NCI-H1105 (cell line): ENCODE measurements around the gene WWOX.
A peak's percentile ranks its signal among the peaks of the same experiment; 100 is the strongest.
"Not testable (repeated sequence)": the region's sequence is repeated elsewhere in the genome, so short reads cannot be mapped to it uniquely, and the experiment has no call there.

Experiments
- DNase-seq: peaks from one replicate; lab custom pipeline; 2025; lab: John Stamatoyannopoulos, UW

WWOX gene

DNA sequence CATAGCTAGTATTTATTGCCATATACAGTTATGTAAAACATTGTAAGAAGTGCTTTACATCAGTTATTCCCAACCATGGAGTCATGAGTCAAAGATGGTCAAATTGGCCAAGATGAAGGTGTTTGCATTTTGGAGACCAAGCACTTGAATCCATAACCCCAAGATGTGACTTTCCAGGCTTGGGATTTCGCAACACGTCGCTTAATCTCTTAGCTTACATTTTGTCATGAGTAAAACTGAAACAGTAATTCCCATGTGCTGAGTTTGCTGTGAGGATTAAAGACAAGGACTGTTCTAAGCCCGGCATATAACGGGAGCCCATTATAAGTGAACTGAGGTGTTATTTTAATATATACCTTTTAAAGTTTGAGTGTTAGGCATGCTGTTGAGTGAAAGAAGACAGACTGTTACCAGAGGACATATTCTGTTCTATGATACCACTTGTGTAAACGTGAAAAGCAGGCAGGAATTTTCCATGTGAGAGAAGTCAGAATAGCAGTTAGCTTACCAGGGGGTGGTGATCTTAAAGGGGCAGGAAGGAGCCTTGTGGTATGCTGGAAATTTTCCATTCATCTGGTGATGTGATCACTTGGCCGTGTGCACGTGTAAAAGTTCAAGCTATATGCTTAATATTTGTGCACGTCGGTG is 484.9 kb downstream of the WWOX start:
- no peak for DNase-seq

DNA sequence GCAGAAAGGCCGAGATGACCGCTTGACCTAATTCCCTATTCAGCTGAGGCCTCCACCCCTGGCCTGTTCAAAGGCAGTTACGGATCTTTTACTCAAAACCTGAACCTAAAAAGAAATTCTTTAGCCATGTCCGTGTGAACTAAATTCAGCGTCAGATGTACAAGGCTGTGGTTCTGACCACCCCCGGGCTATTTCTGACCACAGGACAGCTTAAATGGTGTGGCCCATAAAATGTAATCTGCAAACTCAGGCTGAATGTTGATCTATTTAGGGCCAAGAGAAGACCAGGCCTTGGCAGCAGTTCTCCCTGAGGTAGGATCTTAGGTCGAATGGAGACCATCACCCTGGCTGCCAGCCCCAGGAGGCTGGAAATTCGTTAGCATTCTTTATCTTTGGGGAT is 485.5 kb downstream of the WWOX start:
- DNase-seq: no peak

DNA sequence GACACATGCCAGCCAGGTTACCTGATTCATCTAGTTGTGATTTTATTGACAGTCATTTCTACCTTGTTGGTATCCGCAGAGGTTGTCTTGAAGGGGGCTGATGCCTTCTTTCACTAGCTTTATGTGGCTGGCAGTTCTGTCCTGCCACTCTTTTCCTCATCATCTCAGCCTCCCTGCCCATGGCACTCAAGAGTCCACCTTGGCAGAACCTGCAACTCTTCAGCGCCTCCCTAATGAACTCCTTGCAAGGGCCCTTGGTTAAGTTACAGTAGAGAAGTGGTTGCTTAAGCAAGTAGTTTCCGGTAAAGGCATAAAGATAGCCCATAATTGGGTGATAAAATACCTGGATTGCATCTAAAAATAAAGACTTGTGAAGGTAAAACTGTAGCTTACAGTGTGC is 489.9 kb downstream of the WWOX start:
- no peak for DNase-seq

DNA sequence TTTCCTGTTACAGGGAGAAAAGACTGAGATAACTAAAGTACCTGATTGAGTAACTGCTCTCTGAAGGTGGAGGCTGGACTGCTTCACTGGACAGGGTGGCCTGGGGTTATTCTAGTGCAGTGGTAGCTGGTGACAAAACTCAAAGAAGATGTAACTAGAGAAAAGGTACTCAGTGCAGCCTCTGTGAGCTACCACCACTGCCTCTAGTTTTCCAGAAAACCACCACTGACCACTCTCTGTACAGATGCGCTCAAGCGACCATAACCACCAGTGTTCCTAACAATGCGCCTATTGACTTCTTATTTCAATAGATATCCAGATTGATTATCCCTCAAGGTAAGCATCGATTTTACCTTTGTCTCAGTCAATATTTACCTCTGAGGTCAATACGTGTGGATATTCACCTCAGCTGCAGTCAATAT is 492.2 kb downstream of the WWOX start:
- DNase-seq: no peak

DNA sequence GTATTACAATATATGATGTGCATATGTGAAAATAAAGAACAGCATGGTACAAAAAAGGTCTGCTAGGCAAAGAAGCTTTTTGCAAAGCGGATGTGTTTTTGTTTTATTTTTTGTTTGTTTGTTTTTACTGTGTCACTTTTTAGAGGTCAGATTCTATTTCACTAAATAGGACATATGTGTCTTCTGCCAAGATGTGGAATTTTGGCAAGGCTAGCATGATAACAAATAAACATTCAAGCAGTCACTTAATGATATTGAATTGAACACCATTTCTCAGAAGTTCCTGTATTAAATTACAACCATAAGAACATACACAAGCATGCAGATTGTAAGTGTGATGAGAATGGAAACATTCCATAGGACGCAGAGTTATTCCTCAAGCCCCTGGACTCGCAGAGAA is 492.7 kb downstream of the WWOX start:
- DNase-seq: no peak

DNA sequence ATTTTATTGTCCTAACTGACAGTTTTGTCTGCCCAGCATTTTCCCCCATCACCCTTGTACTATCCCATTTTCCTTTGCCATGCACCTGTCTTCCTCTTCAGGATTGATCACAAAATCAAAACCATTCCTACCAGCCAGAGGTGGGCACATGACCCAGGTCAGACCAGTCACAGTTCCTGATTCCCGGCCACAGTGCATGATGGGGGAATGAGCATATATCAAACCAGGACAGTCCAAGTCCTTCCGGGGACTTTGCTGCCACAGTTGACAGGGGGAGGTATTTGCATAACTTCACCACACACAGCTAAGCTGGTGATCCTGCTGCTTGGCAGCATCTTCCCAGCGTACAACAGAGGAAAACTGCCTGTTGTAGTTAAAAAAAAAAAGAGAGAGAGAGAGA is 493.9 kb downstream of the WWOX start:
- DNase-seq: no peak

DNA sequence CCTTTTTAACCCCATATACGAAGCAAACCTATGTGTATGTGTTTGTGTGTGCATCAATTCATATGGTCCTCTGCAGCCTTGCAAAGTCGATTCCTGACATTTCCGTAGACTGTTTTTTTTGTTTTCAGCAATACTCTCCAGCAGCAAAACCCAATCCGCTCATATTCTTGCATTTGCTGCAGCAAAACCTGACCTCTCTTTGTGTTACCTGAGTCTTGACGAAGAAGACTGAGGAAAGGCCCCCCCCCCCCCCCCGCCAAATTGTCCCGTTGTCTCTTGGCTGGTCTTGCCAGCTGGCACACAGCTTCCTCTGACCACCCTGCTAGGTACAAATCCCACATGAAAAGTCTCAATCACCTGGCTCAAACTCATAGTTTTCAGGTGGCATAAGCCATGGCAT is 494.7 kb downstream of the WWOX start:
- no peak for DNase-seq

DNA sequence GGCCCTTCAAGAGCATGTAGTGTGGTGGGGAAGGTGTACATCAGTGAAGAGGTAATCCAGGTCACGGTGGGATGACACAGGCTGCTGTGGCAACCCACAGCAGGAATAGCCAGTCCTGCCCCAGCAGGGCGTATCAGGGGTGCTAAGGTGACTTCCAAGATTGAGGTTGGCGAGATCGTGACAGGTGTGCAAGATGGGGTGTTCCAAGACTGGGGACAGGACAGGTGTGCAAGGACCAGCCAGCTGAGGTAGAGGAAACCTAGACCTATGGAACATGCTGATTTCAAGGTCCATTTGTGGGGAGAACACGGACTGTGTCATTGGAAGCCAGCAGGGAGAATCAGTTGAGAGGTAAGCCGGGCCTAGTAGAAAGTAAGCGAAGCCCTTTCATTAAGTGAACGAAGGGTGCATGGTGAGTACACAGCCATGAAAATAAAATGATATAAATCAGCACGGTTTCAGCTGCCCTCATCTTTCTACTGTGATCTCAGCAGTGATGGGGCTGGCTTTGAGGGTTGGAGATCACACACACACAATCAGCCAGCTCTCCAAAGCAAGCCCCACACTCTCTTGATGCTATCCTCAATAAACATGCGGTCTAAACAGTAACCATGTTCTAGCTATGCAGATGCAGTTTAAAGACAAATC is 497.0 kb downstream of the WWOX start:
- DNase-seq: no peak

DNA sequence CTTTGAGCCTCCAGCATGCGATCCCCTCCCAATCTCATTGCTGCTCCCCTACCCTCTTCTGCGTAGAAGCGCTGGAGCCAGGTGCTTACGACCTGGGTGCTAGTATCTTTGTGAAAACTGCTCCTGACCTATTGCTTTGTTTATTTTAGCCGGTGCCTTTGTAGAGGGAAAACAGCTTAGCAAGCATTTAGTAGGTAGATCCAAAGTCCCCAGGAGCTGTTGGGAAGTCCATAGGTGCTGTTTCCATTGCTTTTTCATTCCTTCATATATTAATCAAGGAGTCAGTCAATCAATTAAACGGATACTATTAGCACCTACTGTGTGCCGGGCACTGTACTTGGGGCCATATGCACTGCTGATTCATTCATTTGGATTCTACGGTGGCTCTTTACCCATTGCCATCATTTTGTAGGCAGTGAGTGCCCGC is 497.6 kb downstream of the WWOX start:
- no peak for DNase-seq

DNA sequence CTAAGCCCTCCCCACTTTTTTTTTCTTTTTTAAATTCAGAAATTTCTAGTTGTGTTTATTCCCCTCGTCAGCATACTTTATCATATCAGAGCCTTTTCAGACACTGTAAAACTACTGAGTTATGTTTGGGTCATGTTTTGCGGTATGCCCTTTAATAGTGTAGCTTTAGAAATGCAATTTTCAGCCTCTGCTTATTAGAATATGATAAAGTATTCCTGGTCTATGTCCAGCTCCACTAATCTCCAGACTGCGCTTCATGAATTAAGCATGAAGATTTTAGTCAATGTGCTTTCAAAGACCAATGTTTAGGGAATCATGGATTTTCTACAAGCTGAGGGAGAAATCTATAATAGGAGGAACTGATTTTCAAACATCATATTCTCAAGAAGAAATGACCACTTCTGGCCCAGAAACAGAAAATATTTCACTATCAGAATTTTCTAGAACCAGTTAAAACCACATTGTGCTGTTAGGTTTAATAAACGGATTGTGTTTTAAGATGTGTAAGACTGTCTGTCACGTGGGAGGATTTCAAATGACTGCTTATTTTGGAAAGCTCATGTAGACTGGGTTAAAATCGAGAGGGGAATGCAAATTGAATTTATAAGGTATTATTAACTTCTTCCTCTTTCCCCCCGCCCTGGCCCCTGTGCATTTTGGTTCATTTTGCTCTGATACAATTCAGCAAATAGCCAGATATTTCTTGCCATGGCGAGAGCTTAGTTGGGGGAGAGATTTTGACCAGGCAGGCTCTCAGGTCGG is 498.5 kb downstream of the WWOX start:
- DNase-seq: no peak

DNA sequence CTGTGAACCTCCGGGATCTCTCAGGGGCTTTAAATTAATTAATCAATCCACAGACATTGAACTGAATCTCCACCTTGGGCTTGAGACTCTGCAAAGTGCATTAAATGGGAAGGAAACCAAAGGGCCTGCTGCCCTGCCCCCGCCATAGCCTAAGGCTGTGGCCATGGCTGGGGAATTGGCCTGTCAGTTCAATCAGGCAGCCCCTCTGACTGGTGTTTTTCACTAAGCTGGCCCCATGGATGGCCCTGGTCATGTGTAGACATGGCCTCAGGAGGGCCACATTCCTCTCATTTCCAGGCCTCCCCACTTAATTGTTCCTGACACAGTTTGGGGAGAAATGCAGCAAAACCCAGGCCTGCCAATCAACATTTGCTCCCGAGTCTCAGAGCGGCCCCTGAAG is 499.8 kb downstream of the WWOX start:
- DNase-seq: no peak

DNA sequence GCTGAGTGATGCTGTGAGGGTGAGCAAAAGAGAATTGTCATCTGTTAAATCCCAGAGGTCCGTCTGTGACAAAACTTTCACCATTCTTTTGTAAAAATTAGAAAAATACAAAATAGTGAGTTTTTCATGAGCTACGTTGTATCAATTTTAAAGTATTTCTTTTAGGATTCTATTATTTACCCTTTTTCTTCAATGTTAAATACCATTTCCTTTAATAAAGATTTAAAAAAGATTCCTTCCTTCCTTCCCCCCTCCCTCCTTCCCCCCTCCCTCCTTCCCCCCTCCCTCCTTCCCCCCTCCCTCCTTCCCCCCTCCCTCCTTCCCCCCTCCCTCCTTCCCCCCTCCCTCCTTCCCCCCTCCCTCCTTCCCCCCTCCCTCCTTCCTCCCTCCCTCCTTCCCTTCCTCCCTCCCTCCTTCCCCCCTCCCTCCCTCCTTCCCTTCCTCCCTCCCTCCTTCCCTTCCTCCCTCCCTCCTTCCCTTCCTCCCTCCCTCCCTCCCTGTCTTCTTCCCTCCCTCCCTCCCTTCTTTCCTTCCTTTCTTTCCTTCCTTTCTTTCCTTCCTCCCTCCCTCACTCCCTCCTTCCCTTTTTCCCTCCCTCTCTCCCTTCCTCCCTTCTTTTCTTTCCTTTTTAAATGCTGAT is 505.1 kb downstream of the WWOX start:
- DNase-seq: not testable (repeated sequence)

DNA sequence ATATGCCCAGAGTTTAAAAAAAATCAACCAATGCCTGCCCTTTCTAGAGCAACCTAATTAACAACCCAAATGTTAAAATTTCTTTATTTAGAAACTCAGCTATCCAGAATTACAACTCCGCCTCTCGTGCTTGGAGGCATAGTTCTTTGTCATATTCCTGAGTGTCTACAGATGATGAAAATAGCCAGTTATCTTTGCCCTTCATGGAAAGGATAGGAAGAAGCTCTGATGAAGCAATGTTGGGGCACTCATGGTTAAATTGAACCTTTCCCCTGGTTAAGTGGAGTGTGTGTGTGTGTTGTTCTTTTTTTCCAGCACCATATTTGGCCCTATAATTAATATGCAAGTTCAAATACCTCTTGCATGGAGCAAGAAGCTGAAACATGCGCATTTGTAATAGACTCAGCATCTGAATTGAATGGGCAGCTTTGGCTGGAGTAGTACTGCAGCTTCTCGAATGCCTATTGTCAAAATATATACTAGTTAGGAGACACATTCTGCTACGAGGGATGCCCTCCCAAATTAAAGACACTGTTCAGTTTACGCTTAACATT is 506.2 kb downstream of the WWOX start:
- no peak for DNase-seq

DNA sequence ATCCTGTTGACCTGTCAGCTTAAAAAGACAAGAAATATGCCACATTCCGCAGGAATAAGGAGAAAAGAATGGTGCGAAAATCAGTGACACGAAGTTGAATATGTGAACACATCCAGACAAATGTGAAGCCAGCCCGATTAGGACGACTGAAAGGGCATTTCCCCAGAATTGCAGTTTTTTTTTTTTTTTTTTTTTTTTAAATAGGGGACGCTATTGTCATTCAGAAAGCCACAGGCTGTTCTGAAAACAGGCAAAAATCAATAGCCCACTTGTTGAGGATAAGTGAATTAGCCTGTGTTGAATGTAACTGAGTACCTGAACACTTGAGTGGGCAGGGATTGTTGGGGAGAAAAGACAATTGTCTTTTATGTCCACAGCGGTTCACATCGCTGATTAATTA is 507.1 kb downstream of the WWOX start:
- DNase-seq: peak; percentile 58

DNA sequence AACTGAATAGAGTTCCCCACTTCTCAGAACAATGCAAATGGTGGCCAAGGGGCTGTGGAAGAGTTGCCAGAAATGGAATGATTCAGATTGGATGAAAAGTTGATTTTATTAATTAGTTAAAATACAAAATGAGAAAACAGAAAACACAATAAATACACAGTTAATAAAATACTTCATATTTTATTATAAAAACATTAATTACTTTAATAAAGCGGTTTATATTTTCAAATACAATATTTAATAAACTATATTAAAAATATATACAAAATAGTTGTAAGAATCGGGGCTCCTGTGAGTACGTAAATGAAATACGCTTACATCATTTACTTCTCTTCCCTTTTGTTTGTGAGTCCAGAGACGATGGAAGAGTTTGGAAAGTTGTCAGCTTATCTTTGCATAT is 507.6 kb downstream of the WWOX start:
- no peak for DNase-seq

DNA sequence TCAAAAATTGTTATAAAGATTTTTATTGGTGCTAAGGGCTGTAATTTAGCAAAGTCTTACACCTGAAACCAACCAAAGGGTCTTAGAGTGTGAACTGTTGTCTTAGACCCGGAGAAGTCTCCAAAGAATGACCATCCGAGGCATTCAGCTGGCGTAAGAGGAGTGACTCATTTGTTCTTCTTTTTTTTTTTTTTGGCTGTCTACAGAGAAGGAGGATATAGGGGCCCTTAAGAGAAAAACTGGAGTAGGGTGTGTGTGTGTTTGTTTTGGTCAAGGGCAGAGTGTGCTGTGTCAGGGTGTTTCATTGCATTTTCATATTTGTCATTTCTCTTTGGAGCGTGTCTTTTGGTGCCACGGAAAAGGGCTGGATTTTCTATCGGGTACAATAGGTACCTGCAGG is 508.0 kb downstream of the WWOX start:
- DNase-seq: no peak

DNA sequence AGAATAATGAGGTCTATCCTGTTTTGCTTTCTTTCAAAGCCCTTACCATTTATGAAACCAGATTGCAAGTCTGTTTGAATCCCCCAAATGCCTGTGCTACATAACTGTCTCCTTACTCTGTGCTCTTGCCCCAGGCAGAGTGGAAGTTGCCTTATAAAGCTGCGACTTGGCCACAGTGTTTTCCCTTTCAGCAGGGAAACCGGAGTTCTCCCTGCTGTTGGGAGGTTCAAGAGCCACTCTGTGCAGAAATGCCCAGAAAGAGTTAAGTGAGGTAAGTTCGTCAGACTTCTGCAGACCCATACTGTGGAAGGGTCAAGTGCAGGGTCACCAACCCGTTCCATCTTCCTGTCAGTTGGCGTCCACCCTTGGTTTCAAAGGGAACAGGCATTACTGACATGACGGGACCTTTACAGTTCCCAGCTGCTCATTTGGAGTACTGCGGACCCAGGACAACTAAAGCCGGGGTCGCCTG is 508.9 kb downstream of the WWOX start:
- no peak for DNase-seq

DNA sequence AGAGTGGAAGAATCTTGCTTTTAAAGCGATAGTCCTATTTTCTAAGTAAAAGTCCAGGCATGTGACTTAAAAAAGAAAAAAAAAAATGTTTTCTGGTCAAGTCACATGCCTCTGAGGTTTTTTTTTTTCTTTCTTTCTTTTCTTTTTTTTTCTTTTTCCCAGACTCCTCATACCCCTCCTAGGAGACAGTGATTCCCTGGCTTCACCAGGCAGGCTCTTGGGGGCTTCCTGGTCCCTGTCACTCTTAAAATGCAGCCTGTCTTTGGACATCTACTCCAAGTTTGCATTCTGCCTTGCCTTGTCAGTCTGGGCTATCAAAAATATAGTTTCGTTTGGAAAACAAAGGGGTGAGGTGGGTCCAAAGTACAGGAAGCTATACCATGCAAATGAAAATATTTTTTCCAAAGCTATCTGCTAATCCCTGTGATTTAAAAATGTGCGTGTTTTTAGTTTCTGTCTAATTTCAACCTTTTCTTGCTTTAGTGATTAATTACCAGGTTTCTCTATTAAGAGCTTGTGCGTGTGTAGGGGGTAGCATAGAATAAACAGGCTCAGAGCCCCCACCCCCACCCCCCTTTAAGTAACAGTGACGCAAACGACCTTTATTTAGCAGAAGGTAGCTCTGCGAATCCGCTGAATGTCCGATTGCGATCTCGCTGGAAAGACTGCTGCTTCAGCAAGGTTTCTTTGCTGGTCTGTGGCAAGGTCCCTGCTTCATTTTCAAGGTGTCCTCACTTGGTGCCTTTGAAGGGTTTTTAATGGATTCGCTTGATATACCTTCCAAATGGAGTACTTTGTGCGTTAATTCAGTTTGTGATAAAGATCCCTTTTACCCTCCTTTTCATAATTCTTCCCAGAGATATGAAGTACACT is 510.2 kb downstream of the WWOX start:
- DNase-seq: no peak

DNA sequence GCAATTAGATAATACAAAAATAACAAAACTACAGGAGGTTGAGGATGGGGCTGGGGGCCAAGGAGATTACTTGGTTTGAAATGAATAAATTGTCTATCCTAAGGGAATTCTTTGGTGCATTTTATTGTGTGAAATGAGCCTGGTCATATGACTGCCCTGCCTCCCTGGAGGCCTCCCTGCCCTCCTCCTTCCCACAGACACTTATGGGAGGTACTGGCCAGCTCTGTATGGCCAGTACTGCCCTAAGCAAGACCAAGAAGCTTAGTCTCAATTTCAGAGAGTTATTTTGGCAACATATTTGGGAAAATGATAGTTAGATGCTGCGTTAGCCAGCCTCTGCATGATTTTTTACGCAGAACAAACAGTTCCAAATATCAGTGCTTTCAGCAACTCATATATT is 511.9 kb downstream of the WWOX start:
- no peak for DNase-seq

DNA sequence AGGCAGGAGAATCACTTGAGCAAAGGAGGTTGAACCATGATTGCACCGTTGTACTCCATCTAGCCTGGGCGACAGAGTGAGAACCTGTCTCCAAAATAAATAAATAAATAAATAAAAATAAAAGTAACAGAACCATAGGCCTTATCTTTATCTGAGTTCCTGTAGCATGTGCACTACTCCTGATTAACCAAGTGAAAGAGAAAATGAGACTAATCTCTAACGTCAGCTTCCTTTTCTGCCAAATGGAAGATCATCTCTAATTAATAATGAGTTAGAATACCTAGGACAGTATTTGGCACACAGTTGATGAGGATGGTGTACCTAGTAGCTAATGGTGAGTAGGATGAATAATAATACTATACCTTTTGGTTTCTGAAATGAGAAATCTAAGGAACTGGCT is 520.4 kb downstream of the WWOX start:
- DNase-seq: no peak

DNA sequence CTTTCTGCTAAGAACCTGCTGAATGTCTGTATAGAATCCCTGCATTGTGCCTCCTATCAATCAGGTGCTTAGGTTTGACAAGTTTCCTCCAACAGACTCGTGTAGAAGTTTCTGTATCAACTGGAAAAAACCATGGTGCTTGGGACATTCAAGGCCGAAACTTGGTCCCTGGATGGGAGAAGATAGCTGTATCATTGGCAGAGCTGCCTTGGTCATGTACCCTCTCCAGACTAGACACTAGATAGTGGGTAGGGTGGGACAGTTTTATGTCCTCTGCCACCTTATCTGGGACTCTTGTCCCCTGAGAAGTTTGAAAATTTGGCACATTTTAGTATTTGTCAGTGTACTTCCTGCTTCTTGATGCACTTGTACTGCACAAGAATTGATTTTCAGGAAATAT is 520.8 kb downstream of the WWOX start:
- no peak for DNase-seq
